Subcutaneous adipose tissue (tissue), 4 donors: ENCODE results near the gene DIRAS3. TPM values are rescaled to one million over a fixed set of nuclear protein-coding genes. Genes with fewer than 3 reads are reported as not detected.

Source experiments
- total RNA-seq, 4 donors: library from RNA; depleted of rRNA; stranded (reverse); fragments of >200 nt; gene quantifications; one replicate each; pipeline ENCODE4 v1.1.0, GENCODE V29; 2016
- TF ChIP-seq, protein P1 (sequence below): fragments of 450-650 bp; IDR thresholded peaks from one replicate; pipeline ENCODE4 v1.5.1; 2016; ENCODE audit warnings: low read depth, mild to moderate bottlenecking, control low read depth, antibody characterized with exemption, moderate library complexity

The DIRAS3 gene, protein sequence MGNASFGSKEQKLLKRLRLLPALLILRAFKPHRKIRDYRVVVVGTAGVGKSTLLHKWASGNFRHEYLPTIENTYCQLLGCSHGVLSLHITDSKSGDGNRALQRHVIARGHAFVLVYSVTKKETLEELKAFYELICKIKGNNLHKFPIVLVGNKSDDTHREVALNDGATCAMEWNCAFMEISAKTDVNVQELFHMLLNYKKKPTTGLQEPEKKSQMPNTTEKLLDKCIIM
- total RNA-seq, result 1 to 10 TPM in 1 of 4 donors, under 1 TPM in 3; 0.38 to 1.1 (median 0.58) TPM

GRCh38 chr1:68049941-68050878 is at the start of gene DIRAS3:
TSS of gene DIRAS3 (minus strand) at chr1:68050627. CDS start at chr1:68047297, 3,330 bp downstream.
- TF ChIP-seq, protein P1, sequence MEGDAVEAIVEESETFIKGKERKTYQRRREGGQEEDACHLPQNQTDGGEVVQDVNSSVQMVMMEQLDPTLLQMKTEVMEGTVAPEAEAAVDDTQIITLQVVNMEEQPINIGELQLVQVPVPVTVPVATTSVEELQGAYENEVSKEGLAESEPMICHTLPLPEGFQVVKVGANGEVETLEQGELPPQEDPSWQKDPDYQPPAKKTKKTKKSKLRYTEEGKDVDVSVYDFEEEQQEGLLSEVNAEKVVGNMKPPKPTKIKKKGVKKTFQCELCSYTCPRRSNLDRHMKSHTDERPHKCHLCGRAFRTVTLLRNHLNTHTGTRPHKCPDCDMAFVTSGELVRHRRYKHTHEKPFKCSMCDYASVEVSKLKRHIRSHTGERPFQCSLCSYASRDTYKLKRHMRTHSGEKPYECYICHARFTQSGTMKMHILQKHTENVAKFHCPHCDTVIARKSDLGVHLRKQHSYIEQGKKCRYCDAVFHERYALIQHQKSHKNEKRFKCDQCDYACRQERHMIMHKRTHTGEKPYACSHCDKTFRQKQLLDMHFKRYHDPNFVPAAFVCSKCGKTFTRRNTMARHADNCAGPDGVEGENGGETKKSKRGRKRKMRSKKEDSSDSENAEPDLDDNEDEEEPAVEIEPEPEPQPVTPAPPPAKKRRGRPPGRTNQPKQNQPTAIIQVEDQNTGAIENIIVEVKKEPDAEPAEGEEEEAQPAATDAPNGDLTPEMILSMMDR, result no peak

GRCh38 chr1:68093737-68094136 is 43.3 kb upstream of the DIRAS3 start:
- TF ChIP-seq, protein P1, result no peak

DNA sequence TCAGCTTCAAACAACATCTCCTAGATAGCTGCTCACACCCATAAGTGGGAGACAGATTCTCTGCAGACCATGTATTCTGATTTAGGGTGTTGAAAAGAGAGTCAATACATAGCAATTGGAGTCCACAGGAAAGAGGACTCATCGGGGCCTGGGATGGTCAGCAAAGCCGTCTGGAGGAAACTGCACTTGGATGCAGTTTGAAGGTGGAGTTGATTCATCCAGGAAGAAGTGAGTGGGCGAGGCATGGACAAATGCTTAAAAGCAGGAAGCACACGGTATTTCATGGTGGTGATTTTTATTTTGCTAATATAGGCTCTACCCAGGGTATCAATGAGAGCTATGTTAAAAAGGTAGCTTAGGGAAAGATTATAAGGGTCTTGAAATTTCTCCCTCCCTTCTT is 36.8 kb upstream of the DIRAS3 start:
- TF ChIP-seq, protein P1, result no peak

- TF ChIP-seq, protein P1, result no peak
Observed at GRCh38 chr1:68085752-68086151, 35.3 kb upstream of the DIRAS3 start.

- TF ChIP-seq, protein P1, result no peak
Observed at GRCh38 chr1:68083686-68084085, 33.3 kb upstream of the DIRAS3 start.

DNA sequence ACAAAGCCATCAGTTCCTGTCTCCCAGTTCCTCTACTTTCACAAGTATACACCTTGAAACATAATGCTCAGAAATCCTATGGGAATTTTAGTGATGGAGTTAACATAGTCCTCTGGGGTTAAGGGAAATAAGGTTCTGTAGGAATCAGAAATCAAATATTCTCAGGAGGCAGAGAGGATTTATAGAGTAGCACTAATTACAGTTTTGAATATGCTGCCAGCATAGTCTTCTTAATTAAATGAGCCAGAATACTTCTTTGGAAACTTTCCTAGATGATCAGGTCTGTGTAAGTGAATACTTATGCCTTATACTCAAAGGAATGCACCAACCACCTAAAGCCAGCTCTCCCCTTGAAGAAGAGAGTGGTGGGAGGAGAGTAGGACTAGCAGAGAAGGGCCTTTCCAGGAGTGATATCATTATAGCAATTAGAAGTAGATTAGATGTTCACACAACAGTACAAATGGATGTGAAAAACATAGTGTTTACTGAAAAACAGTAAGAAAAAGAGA is 31.4 kb upstream of the DIRAS3 start:
- TF ChIP-seq, protein P1, result no peak

DNA sequence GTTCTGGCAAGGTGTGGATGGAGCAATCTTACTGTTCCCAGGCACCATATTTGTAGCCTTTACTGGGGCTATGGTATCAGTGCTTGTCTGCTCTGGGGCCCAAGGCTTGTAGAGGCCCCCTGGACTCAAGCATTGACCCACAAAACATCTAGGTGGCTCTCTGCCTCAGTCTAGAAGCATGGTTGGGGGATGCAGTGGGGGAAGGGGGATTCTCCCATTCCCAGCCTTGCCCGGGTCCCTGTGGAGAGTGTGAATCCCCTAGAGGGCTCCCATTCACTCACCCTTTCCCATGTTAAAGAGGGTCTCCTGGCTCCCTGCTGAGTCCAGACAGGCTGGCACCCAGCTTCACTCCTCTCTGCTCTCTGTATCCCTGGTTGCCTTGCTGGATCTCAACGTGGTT is 28.2 kb upstream of the DIRAS3 start:
- TF ChIP-seq, protein P1, result no peak
